Activated naive CD8-positive, alpha-beta T cell (primary cell): ENCODE results near the gene SCN2A.

Experiments used
- H3K27ac Mint-ChIP-seq: one replicate; pipeline ENCODE4 v1.8.0; 2021; ENCODE audit warnings: mixed read lengths
- H3K27me3 Mint-ChIP-seq: one replicate; pipeline ENCODE4 v1.8.0; 2021; ENCODE audit warnings: mixed read lengths
- H3K36me3 Mint-ChIP-seq: one replicate; pipeline ENCODE4 v1.8.0; 2021; ENCODE audit warnings: mixed read lengths
- H3K4me1 Mint-ChIP-seq: one replicate; pipeline ENCODE4 v1.8.0; 2021; ENCODE audit warnings: low read depth, mixed read lengths
- H3K4me3 Mint-ChIP-seq: one replicate; pipeline ENCODE4 v1.8.0; 2021; ENCODE audit warnings: mild to moderate bottlenecking, mixed read lengths
- H3K9me3 Mint-ChIP-seq: one replicate; pipeline ENCODE4 v1.8.0; 2021; ENCODE audit warnings: low read depth, mixed read lengths

The SCN2A gene

GRCh38 chr2:165277860-165278656 lies 38.8 kb downstream of the SCN2A start:
- Mint-ChIP-seq H3K27ac (peak overlapping the region; percentile 5), H3K4me1 (peaks cover 8% of the 10 kb centered on the region), H3K27me3 (no peaks in the 10 kb centered on the region), H3K36me3 (no peaks in the 10 kb centered on the region), H3K4me3 (no peak overlapping the region), H3K9me3 (no peaks in the 10 kb centered on the region)

DNA sequence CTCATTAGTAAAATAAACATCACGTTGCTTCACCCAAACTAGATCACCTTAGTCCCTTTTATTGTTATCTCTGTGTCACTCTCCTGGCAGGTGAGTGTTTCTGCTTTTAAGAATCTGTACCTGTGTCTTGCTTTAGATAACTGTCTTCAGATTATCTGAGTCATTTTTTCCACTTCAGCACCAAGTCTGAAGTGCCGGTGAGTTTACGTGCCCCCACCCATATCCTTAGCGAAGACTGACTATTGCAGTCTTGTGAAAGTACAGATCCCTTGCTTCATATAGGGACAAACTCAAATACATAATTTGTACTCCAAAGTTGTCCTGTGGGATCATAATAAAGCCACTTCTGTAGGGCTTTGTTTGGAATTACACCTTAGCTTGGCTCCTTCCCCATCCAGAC lies 41.1 kb downstream of the SCN2A start:
- no peaks in the 10 kb centered on the region for H3K27me3 Mint-ChIP-seq
- no peak overlapping the region for H3K27ac Mint-ChIP-seq
- H3K9me3 Mint-ChIP-seq, result no peaks in the 10 kb centered on the region
- H3K36me3 Mint-ChIP-seq, result no peaks in the 10 kb centered on the region
- no peak overlapping the region for H3K4me3 Mint-ChIP-seq
- H3K4me1 Mint-ChIP-seq, result peaks cover 4% of the 10 kb centered on the region

DNA sequence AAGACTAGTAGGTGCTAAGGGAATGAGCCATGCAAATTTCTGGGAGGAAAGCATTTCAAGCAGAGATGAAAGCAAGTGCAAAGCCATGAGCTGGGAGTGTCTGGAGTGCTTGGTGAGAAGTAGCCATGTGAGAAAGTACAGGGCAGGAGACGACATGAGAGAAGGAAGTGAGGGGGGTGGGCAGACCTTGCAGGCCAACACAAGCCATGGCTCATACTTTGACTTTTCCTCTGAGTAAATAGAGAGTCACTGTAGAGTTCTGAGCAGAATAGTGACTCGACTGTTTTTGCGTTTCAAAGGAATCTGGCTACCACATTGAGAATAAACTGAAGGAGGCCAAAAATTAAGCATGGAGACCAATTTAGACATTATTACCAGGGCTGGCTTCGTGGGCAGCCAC lies 42.2 kb downstream of the SCN2A start:
- Mint-ChIP-seq H3K27me3 (no peaks in the 10 kb centered on the region), H3K9me3 (no peaks in the 10 kb centered on the region), H3K27ac (no peak overlapping the region), H3K36me3 (no peaks in the 10 kb centered on the region), H3K4me1 (peaks cover 4% of the 10 kb centered on the region), H3K4me3 (no peak overlapping the region)

DNA sequence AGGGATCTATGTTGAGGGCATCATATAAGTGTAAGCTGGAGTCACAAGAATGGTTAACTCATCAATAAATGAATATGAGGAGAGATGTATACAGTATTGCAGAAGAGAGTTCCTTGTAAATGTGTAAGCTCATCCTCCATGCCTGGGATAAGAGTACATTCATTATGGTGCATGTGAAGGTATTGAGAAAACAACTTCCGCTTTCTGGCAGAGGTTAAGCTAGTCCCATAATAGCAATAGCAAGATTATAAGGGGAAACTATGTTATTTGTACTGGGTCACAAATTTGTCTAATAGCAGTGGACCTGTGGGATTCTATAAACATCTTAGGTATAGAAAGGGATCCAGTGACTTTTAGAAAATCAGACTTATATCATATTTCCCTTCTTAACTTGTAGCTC lies 44.1 kb downstream of the SCN2A start:
- H3K9me3 Mint-ChIP-seq, result no peaks in the 10 kb centered on the region
- no peaks in the 10 kb centered on the region for H3K27me3 Mint-ChIP-seq

GRCh38 chr2:165287094-165287778 lies 48.0 kb downstream of the SCN2A start:
- no peaks in the 10 kb centered on the region for H3K36me3 Mint-ChIP-seq
- H3K4me1 Mint-ChIP-seq, result no peaks in the 10 kb centered on the region
- H3K27ac Mint-ChIP-seq, result no peak overlapping the region
- peaks cover 2% of the 10 kb centered on the region for H3K27me3 Mint-ChIP-seq
- no peaks in the 10 kb centered on the region for H3K9me3 Mint-ChIP-seq
- H3K4me3 Mint-ChIP-seq, result no peak overlapping the region

More for the DNA sequence above, 44.1 kb downstream of the SCN2A start:
- Mint-ChIP-seq H3K4me3 (no peak overlapping the region), H3K4me1 (no peaks in the 10 kb centered on the region), H3K27ac (no peak overlapping the region), H3K36me3 (no peaks in the 10 kb centered on the region)

GRCh38 chr2:165289069-165289468 lies 49.9 kb downstream of the SCN2A start:
- Mint-ChIP-seq H3K36me3 (no peaks in the 10 kb centered on the region), H3K27me3 (peaks cover 4% of the 10 kb centered on the region), H3K9me3 (no peaks in the 10 kb centered on the region), H3K4me1 (peaks cover 1% of the 10 kb centered on the region), H3K4me3 (no peak overlapping the region), H3K27ac (no peak overlapping the region)

GRCh38 chr2:165293440-165294420 lies 54.5 kb downstream of the SCN2A start:
- peaks cover 3% of the 10 kb centered on the region for H3K4me1 Mint-ChIP-seq
- H3K27ac Mint-ChIP-seq, result no peak overlapping the region
- H3K9me3 Mint-ChIP-seq, result no peaks in the 10 kb centered on the region
- no peak overlapping the region for H3K4me3 Mint-ChIP-seq
- H3K27me3 Mint-ChIP-seq, result peaks cover 4% of the 10 kb centered on the region
- no peaks in the 10 kb centered on the region for H3K36me3 Mint-ChIP-seq

GRCh38 chr2:165294912-165295311 lies 55.7 kb downstream of the SCN2A start:
- H3K9me3 Mint-ChIP-seq, result no peaks in the 10 kb centered on the region
- no peak overlapping the region for H3K4me3 Mint-ChIP-seq
- H3K36me3 Mint-ChIP-seq, result no peaks in the 10 kb centered on the region
- peaks cover 4% of the 10 kb centered on the region for H3K27me3 Mint-ChIP-seq
- H3K27ac Mint-ChIP-seq, result no peak overlapping the region
- H3K4me1 Mint-ChIP-seq, result peaks cover 3% of the 10 kb centered on the region

DNA sequence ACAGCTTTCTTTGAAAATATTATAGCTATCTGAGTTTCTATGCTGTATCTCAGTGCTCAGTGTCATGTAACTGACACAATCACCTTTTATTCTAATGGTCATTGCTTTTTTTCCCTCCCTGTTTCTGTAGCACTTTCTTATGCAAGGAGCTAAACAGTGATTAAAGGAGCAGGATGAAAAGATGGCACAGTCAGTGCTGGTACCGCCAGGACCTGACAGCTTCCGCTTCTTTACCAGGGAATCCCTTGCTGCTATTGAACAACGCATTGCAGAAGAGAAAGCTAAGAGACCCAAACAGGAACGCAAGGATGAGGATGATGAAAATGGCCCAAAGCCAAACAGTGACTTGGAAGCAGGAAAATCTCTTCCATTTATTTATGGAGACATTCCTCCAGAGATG lies 56.4 kb downstream of the SCN2A start:
- Mint-ChIP-seq H3K4me3 (no peak overlapping the region), H3K36me3 (no peaks in the 10 kb centered on the region), H3K9me3 (no peaks in the 10 kb centered on the region), H3K4me1 (peaks cover 3% of the 10 kb centered on the region), H3K27me3 (peaks cover 4% of the 10 kb centered on the region), H3K27ac (no peak overlapping the region)

- Mint-ChIP-seq H3K27ac (no peak overlapping the region), H3K9me3 (no peaks in the 10 kb centered on the region), H3K4me1 (no peaks in the 10 kb centered on the region), H3K36me3 (no peaks in the 10 kb centered on the region), H3K4me3 (no peak overlapping the region), H3K27me3 (peaks cover 1% of the 10 kb centered on the region)
These were observed 66.3 kb downstream of the SCN2A start for GRCh38 chr2:165305391-165306096.

- Mint-ChIP-seq H3K27ac (no peak overlapping the region), H3K4me3 (no peak overlapping the region), H3K4me1 (no peaks in the 10 kb centered on the region), H3K9me3 (no peaks in the 10 kb centered on the region), H3K27me3 (peaks cover 1% of the 10 kb centered on the region), H3K36me3 (no peaks in the 10 kb centered on the region)
These were observed 68.1 kb downstream of the SCN2A start for GRCh38 chr2:165307317-165307716.

- H3K9me3 Mint-ChIP-seq, result no peaks in the 10 kb centered on the region
- H3K4me1 Mint-ChIP-seq, result no peaks in the 10 kb centered on the region
- H3K4me3 Mint-ChIP-seq, result no peak overlapping the region
- no peaks in the 10 kb centered on the region for H3K36me3 Mint-ChIP-seq
- peaks cover 1% of the 10 kb centered on the region for H3K27me3 Mint-ChIP-seq
- H3K27ac Mint-ChIP-seq, result no peak overlapping the region
These were observed 72.7 kb downstream of the SCN2A start for GRCh38 chr2:165311949-165312348.

DNA sequence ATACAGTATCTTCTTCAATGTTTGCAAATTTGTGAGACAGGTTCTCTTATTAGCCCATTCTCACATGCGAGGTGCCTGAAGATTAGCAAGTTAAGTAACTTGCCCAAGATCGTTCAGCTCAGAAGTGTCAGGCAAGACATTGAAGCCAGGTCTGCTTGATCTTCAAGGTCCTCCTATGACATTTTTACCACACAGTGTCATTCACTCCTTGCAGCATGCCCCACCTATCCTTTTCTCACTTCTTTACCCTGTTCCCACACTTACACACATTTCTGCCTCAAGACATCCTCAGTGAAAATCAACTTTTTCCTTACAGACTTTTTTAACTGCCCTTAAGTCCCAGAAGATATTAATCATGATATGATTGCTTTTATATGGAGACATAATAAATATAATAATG lies 73.8 kb downstream of the SCN2A start:
- Mint-ChIP-seq H3K27ac (no peak overlapping the region), H3K4me1 (no peaks in the 10 kb centered on the region), H3K9me3 (no peaks in the 10 kb centered on the region), H3K4me3 (no peak overlapping the region), H3K36me3 (no peaks in the 10 kb centered on the region), H3K27me3 (peaks cover 1% of the 10 kb centered on the region)

DNA sequence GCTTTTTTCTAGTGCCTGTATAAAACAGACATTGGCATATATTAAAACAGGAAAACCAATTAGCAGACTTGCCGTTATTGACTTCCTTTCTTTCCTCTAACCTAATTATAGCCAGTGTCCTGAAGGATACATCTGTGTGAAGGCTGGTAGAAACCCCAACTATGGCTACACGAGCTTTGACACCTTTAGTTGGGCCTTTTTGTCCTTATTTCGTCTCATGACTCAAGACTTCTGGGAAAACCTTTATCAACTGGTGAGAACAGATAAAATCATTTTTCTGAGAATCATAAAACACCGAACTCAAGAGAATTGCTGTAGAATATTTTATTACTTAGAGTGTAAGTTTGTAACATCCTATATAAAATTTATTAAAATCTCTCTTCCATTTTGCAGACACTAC lies 74.3 kb downstream of the SCN2A start:
- no peaks in the 10 kb centered on the region for H3K36me3 Mint-ChIP-seq
- H3K4me1 Mint-ChIP-seq, result no peaks in the 10 kb centered on the region
- no peak overlapping the region for H3K27ac Mint-ChIP-seq
- no peak overlapping the region for H3K4me3 Mint-ChIP-seq
- H3K9me3 Mint-ChIP-seq, result no peaks in the 10 kb centered on the region
- peaks cover 1% of the 10 kb centered on the region for H3K27me3 Mint-ChIP-seq
